LNCAP (cell line): ENCODE measurements around the gene NDC80.

ENCODE experiments used
- TF ChIP-seq, protein P1 (sequence below): fragments of 450-650 bp; IDR thresholded peaks from 2 replicates; pipeline ENCODE4 v1.5.1; 2017; ENCODE audit warnings: mild to moderate bottlenecking

The NDC80 gene

DNA sequence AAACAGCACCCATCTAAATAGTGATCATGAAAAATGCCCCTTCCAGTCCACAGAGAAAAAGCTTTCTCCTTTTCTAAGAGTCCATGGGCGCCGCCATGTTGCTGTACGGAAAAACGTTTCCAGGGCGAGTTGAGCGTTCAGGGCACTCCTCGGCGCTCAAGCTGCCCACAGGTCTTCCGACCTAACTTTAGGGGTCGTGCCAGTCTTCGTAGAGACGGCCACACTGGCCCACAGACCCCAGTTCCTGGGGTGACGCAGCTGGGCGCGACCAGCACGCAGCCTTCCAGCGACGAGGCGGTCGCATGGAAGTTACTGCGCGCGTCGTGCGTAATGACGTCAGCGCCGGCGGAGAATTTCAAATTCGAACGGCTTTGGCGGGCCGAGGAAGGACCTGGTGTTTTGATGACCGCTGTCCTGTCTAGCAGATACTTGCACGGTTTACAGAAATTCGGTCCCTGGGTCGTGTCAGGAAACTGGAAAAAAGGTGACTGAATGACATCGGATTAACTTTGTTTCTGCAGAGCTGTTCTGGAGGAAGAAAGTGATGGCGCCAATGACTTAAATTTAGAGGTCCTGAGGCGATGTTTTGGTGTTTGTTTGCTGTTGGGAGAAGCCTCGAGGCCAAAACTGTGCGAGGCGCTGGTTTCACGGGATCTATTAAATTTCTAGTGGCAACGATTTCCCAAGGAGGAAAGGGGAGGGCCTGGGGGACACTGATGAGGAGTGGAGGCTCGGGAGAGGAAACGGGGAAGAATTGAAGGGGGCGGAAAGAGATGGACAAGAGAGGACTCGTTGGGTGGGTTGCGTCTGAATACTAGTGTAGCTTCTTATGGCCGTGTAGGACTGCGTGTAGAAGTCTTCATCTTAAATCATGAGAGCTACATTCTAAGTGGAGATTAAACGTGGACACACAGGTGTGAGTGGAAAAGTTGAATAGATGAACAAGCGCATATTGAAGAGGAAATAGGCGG, at the start of gene NDC80, which contains the start of gene METTL4:
Gene NDC80, plus strand, starts transcription at position 358 of the 971 bp plus-strand sequence. CDS start 1,429 bp downstream, outside the sequence.
Gene METTL4, minus strand, starts transcription at position 306 of the 971 bp plus-strand sequence. CDS start 4,289 bp downstream, outside the sequence.
- TF ChIP-seq, protein P1, sequence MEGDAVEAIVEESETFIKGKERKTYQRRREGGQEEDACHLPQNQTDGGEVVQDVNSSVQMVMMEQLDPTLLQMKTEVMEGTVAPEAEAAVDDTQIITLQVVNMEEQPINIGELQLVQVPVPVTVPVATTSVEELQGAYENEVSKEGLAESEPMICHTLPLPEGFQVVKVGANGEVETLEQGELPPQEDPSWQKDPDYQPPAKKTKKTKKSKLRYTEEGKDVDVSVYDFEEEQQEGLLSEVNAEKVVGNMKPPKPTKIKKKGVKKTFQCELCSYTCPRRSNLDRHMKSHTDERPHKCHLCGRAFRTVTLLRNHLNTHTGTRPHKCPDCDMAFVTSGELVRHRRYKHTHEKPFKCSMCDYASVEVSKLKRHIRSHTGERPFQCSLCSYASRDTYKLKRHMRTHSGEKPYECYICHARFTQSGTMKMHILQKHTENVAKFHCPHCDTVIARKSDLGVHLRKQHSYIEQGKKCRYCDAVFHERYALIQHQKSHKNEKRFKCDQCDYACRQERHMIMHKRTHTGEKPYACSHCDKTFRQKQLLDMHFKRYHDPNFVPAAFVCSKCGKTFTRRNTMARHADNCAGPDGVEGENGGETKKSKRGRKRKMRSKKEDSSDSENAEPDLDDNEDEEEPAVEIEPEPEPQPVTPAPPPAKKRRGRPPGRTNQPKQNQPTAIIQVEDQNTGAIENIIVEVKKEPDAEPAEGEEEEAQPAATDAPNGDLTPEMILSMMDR, result no peak

DNA sequence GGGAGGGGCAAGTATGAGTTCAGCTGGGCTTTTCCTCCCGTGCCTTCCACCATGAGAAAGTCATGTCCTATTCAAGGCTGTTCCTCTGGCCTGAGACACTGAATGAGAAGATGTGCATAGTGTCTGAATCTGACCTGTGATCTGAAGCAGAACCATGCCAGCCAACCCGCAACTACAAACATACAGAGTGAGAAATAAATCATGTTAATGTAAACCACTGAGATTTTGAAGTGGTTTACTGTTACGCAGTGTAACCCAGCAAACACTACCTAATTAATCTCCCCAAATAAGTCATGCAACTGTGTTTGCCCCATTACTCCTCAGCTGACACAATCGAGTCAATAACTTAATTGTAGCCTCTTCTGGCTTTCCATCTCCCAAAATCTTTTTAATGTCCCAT, 49.2 kb upstream of the NDC80 start:
- TF ChIP-seq, protein P1, result no peak

- TF ChIP-seq, protein P1, result no peak
These were observed 45.0 kb upstream of the NDC80 start for GRCh38 chr18:2526329-2526728.

DNA sequence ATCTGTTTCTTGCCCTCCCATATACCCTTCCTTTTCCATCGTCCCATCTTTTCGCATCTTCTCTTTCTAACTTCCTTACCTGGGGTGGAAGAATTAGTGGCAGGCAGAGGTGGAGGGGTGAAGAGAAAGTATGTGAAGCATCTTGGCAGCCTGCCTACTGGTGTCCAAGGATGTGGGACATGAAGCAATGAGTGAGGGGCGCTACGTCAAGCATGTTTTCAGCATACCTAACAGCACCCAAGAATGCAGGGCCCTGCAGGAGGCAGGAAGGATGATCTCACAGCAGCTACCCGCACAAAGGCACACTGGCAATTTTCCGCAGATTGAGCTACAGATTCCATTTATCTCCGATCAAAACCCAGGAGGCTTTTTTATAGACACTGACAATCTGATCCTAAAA, 42.2 kb upstream of the NDC80 start:
- TF ChIP-seq, protein P1, result no peak

DNA sequence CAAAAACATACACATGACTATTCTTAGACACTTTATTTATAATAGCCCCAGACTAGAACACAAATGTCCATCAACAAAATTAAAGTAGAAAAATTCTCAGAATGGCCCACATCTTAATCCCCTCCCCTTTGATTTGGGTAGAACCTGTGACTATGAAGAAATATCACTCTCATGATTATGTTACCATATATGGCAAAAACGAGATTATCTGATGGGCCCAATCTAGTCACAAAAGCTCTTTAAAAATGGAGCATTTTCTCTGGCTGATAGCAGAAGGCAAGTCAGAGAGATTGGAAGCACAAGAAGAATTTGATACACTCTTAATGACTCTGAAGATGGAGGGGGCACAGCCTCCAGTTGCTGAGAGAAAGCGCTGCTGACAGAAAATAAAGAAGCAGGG, 39.6 kb upstream of the NDC80 start:
- TF ChIP-seq, protein P1, result no peak

- TF ChIP-seq, protein P1, result no peak
These were observed 38.6 kb upstream of the NDC80 start for GRCh38 chr18:2532797-2533196.

DNA sequence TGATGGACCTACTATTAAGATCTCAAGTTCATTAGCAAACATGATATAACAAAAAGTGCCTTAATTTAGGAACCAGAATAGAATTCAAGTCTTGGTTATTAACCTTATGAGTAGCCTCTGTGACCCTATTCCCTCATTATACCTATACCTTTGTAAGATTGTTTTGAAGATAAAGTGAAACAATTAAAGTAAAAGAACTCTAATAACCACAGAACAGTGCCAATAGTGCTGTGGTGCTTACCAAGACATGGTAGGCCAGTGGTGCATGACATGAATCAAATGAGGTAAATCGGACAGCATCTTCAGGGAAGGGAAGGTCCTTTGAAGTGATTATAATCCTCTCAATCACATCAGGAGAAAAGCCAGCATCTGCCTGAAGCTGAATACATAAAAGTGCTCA, 36.5 kb upstream of the NDC80 start:
- TF ChIP-seq, protein P1, result no peak
